HG02981 (cell line): ENCODE results near the gene TTC34.
"Not testable (repeated sequence)": the region's sequence is repeated elsewhere in the genome, so short reads cannot be mapped to it uniquely, and the experiment has no call there.

Experiments
- ATAC-seq: cut with Tn5 transposase; IDR thresholded peaks from one replicate; pipeline ENCODE4 v1.9.1; 2021; ENCODE audit warnings: mild to moderate bottlenecking, moderate library complexity; ENCODE audit not compliant: unreplicated experiment

TTC34 gene

DNA sequence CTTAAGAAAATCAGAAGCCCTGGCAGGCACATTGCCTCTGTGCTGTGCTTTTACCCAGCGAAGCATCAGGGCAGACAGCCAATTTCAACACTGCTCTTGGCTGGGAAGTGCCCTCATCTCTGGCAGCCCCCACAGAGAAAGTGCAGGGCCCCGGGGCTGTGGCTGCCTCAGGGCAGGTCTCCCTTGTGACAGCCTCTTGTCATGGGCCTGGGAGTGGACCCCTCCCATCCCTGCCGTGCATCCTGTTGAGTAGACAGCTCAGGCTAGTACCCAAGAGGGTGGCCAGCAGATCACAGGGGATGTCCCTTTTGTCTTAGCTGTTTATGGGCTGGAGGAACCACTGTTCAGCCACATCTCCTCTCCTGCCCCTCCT is 23.3 kb downstream of the TTC34 start:
- no peak for ATAC-seq

DNA sequence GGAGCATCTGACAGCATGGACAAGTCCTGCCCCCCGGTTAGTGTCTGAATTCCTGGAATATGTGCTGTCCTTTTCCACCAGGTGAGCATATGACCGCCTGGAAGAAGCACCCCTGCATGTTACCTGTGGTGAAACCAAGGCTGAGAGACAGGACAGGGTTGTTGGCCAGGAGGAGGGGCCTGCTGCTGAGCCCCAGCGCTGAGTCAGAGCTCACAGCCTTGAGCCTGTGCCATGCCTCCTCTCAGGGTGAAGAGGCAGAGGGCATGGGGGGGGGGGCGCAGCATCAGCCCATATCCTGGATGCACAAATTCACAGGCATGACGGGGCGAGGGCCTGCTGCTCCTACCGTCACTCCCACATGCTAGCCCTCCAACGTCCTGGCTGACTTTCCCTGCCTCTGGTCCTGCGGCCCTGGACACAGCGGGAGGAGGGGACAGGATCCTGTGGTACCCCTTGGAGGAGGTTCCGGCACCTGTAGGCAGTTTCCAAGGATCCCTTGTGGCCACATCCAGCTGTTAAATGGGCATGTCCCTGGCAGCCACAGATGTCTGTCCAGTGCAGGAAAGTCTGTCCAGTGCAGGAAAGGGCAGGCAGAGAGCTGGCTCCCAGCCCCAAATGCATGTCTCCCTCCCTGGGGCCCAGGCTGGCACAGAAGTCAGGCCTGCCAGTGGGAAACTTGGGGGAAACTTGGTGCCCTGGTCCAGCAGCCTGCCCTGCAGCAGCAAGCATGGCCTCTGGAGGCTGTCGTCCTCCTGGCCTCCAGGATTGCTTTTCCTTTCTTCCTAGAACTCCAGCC is 23.9 kb downstream of the TTC34 start:
- no peak for ATAC-seq

GRCh38 chr1:2775333-2775732 is 26.2 kb downstream of the TTC34 start:
- ATAC-seq = not testable (repeated sequence)

- not testable (repeated sequence) for ATAC-seq
Measured at GRCh38 chr1:2768052-2768451, 33.4 kb downstream of the TTC34 start.

- not testable (repeated sequence) for ATAC-seq
Measured at GRCh38 chr1:2759433-2759832, 42.1 kb downstream of the TTC34 start.

DNA sequence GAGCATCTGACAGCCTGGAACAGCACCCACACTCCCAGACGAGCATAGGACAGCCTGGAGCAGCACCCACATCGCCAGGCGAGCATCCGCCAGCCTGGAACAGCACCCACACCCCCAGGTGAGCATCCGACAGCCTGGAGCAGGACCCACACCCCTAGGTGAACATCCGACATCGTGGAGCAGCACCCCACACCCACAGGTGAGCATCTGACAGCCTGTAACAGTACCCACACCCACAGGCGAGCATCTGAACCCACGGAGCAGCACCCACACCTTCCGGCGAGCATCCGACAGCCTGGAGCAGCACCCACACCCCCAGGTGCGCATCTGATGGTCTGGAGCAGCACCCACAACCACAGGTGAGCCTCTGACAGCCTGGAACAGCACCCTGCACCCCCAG is 44.0 kb downstream of the TTC34 start:
- not testable (repeated sequence) for ATAC-seq

DNA sequence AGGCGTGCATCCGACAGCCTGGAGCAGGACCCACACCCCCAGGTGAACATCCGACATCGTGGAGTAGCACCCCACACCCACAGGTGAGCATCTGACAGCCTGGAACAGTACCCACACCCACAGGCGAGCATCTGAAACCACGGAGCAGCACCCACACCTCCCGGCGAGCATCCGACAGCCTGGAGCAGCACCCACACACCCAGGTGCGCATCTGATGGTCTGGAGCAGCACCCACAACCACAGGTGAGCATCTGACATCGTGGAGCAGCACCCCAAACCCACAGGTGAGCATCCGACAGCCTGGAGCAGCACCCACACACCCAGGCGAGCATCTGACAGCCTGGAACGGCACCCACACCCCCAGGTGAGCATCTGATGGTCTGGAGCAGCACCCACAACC is 46.1 kb downstream of the TTC34 start:
- ATAC-seq = not testable (repeated sequence)

DNA sequence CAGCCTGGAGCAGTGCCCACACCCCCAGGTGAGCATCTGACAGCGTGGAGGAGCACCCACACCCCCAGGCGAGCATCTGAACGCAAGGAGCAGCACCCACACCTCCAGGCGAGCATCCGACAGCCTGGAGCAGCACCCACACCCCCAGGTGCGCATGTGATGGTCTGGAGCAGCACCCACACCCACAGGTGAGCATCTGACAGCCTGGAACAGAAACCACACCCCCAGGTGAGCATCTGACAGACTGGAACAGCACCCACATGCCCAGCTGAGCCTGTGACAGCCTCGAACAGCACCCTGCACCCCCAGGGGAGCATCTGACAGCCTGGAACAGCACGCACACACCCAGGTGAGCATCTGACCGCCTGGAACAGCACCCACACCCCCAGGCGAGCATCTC is 46.9 kb downstream of the TTC34 start:
- not testable (repeated sequence) for ATAC-seq

GRCh38 chr1:2752503-2752902 is 49.0 kb downstream of the TTC34 start:
- not testable (repeated sequence) for ATAC-seq

GRCh38 chr1:2751866-2752265 is 49.6 kb downstream of the TTC34 start:
- not testable (repeated sequence) for ATAC-seq

- not testable (repeated sequence) for ATAC-seq
Measured at GRCh38 chr1:2750766-2751730, 50.4 kb downstream of the TTC34 start.

GRCh38 chr1:2750041-2750680 is 51.3 kb downstream of the TTC34 start:
- not testable (repeated sequence) for ATAC-seq

DNA sequence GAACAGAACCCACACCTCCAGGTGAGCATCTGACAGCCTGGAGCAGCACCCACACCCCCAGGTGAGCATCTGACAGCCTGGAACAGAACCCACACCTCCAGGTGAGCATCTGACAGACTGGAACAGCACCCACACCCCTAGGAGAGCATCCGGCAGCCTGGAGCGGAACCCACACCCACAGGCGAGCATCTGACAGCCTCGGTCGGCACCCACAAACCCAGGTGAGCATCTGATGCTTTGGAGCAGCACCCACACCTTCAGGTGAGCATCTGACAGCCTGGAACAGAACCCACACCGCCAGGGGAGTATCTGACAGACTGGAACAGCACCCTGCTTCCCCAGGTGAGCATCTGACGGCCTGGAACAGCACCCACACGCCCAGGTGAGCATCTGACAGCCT is 52.9 kb downstream of the TTC34 start:
- not testable (repeated sequence) for ATAC-seq

- ATAC-seq = not testable (repeated sequence)
Measured at GRCh38 chr1:2694796-2695195, 106.7 kb downstream of the TTC34 start.

GRCh38 chr1:2690180-2690579 is 111.3 kb downstream of the TTC34 start:
- ATAC-seq = not testable (repeated sequence)

DNA sequence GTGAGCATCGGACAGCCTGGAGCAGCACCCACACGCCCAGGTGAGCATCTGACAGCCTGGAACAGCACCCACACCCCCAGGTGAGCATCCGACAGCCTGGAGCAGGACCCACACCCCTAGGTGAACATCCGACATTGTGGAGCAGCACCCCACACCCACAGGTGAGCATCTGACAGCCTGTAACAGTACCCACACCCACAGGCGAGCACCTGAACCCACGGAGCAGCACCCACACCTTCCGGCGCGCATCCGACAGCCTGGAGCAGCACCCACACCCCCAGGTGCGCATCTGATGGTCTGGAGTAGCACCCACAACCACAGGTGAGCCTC is 113.2 kb downstream of the TTC34 start:
- ATAC-seq = not testable (repeated sequence)

- not testable (repeated sequence) for ATAC-seq
Measured at GRCh38 chr1:2687638-2688335, 113.7 kb downstream of the TTC34 start.

DNA sequence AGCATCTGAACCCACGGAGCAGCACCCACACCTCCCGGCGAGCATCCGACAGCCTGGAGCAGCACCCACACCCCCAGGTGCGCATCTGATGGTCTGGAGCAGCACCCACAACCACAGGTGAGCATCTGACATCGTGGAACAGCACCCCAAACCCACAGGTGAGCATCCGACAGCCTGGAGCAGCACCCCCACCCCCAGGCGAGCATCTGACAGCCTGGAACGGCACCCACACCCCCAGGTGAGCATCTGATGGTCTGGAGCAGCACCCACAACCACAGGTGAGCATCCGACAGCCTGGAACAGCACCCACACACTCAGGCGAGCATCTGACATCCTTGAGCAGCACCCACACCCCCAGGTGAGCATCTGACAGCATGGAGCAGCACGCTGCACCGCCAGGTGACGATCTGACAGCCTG is 114.3 kb downstream of the TTC34 start:
- not testable (repeated sequence) for ATAC-seq

DNA sequence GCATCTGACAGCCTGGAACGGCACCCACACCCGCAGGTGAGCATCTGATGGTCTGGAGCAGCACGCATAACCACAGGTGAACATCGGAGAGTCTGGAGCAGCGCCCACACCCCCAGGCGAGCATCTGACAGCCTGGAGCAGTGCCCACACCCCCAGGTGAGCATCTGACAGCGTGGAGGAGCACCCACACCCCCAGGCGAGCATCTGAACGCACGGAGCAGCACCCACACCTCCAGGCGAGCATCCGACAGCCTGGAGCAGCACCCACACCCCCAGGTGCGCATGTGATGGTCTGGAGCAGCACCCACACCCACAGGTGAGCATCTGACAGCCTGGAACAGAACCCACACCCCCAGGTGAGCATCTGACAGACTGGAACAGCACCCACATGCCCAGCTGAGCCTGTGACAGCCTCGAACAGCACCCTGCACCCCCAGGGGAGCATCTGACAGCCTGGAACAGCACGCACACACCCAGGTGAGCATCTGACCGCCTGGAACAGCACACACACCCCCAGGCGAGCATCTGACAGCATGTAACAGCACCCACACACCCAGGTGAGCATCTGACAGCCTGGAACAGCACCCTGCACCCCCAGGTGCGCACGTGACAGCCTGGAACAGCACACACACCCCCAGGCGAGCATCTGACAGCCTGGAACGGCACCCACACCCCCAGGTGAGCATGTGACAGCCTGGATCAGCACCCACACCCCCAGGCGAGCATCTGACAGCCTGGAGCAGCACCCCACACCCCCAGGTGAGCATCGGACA is 115.2 kb downstream of the TTC34 start:
- ATAC-seq = not testable (repeated sequence)

GRCh38 chr1:2685671-2686070 is 115.8 kb downstream of the TTC34 start:
- ATAC-seq = not testable (repeated sequence)
